Lower leg skin (tissue), 3 donors: ENCODE data around the gene GSK3B.

Source experiments
- POLR2A ChIP-seq, 2 donors: fragments of 450-650 bp; IDR thresholded peaks; one replicate each; pipeline ENCODE4 v1.6.1; 2016 to 2017; ENCODE audit warnings: antibody characterized with exemption in 2 of 2, mild to moderate bottlenecking in 1 of 2, moderate library complexity in 1 of 2
- TF ChIP-seq, protein P1 (sequence below), 3 donors: fragments of 450-650 bp; IDR thresholded peaks; one replicate each; pipeline ENCODE4 v1.5.1; 2016; ENCODE audit warnings: antibody characterized with exemption in 3 of 3, mild to moderate bottlenecking in 3 of 3, moderate library complexity in 2 of 3

DNA sequence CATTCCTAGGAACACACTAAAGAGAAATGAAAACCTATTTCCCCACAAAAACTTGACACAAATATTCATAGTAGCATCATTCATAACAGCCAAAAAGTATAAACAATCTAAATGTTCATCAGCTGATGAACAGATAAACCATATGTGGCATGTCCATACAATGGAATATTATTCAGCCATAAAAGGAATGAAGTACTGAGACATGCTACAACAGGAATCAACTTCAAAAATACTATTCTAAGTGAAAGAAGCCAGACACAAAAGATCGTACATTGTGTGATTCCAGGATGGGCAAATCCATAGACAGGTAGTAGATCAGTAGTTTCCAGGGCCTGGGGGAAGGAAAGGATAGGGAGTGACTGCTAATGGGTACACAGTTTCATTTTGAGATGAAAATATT is 118.0 kb downstream of the GSK3B start:
- TF ChIP-seq, protein P1, sequence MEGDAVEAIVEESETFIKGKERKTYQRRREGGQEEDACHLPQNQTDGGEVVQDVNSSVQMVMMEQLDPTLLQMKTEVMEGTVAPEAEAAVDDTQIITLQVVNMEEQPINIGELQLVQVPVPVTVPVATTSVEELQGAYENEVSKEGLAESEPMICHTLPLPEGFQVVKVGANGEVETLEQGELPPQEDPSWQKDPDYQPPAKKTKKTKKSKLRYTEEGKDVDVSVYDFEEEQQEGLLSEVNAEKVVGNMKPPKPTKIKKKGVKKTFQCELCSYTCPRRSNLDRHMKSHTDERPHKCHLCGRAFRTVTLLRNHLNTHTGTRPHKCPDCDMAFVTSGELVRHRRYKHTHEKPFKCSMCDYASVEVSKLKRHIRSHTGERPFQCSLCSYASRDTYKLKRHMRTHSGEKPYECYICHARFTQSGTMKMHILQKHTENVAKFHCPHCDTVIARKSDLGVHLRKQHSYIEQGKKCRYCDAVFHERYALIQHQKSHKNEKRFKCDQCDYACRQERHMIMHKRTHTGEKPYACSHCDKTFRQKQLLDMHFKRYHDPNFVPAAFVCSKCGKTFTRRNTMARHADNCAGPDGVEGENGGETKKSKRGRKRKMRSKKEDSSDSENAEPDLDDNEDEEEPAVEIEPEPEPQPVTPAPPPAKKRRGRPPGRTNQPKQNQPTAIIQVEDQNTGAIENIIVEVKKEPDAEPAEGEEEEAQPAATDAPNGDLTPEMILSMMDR (IDR thresholded peaks at IDR 0.05), result no peak
- no peak for TF ChIP-seq POLR2A (IDR thresholded peaks at IDR 0.05)
